K562 (cell line): ENCODE results near the gene ADPRH. TPM values are rescaled to one million over a fixed set of nuclear protein-coding genes. Genes with fewer than 3 reads are reported as not detected.

Experiments used
- MAZ ChIP-seq, 2 experiments: fragments of 450-650 bp in 1 of 2; sonication (generic) in 1 of 2; formaldehyde crosslinking; IDR thresholded peaks in 1 of 2; conservative IDR thresholded peaks in 1 of 2; 2 replicates each; pipeline versions ENCODE4 v1.4.0 to v1.5.0; 2020; ENCODE audit warnings: mild to moderate bottlenecking in 1 of 2, missing genetic modification reagents in 1 of 2
- NFXL1 ChIP-seq: fragments of 450-650 bp; formaldehyde crosslinking; IDR thresholded peaks from 2 replicates; pipeline ENCODE4 v1.4.0; 2021; ENCODE audit warnings: mild to moderate bottlenecking
- OTX1 ChIP-seq: fragments of 450-650 bp; formaldehyde crosslinking; IDR thresholded peaks from 2 replicates; pipeline ENCODE4 v1.4.0; 2022; ENCODE audit warnings: mild to moderate bottlenecking
- RAD21 ChIP-seq, 2 experiments: fragments of 250-450 bp in 1 of 2; fragments of 450-650 bp in 1 of 2; sonication (Bioruptor Pico) in 1 of 2; formaldehyde crosslinking in 1 of 2; IDR thresholded peaks in 1 of 2; conservative IDR thresholded peaks in 1 of 2; 2 replicates each; pipeline versions ENCODE4 v1.4.0 to v1.8.0; 2020 to 2022; ENCODE audit warnings: mild to moderate bottlenecking in 2 of 2, moderate library complexity in 1 of 2
- SMC3 ChIP-seq: conservative IDR thresholded peaks from 2 replicates; pipeline ENCODE4 v1.6.1; 2011; ENCODE audit warnings: low read depth, low read length, improper control_type of control experiment; ENCODE audit not compliant: insufficient read depth
- SNIP1 ChIP-seq: fragments of 450-650 bp; IDR thresholded peaks from 2 replicates; pipeline ENCODE4 v1.7.1; 2017; ENCODE audit warnings: low read depth, mild to moderate bottlenecking
- polyA plus RNA-seq, 8 experiments: library from polyadenylated mRNA; depleted of rRNA in 4 of 8; stranded (reverse) in 5 of 8; unstranded in 3 of 8; fragments of >200 nt; fragmentation: Nextera tagmentation in 2 of 8; fragmentation: Illumina TruSeq in 1 of 8; extraction: Ambion mirVana in 2 of 8; extraction: Trizol in 1 of 8; gene quantifications; 2 replicates each; pipeline versions ENCODE4 v1.2.1 to v1.2.3, GENCODE V29; 2011 to 2014; ENCODE audit warnings: inconsistent platforms in 1 of 8, missing spikeins in 1 of 8
- total RNA-seq, 7 experiments: library from RNA; depleted of rRNA in 6 of 7; stranded (reverse); fragments of >200 nt in 6 of 7; fragmentation: Illumina TruSeq in 2 of 7; extraction: Trizol in 2 of 7; gene quantifications; 2 replicates each; pipeline versions ENCODE4 v1.2.1 to v1.2.3, GENCODE V29; 2011 to 2021; ENCODE audit warnings: low replicate concordance in 1 of 7
- TF ChIP-seq, protein P1 (sequence below): fragments of 450-650 bp; IDR thresholded peaks from 2 replicates; pipeline ENCODE4 v1.6.1; 2016; ENCODE audit warnings: mild to moderate bottlenecking
- TF ChIP-seq, protein P2 (sequence below), 2 experiments: fragments of 450-650 bp; formaldehyde crosslinking in 1 of 2; IDR thresholded peaks; 2 replicates each; pipeline versions ENCODE4 v1.4.0 to v1.6.1; 2014 to 2020; ENCODE audit warnings: mild to moderate bottlenecking in 2 of 2, borderline replicate concordance in 1 of 2, low read depth in 1 of 2
- TF ChIP-seq, protein P3 (sequence below): fragments of 250-450 bp; sonication (Bioruptor Pico); IDR thresholded peaks from 2 replicates; pipeline ENCODE4 v1.4.0; 2020

The ADPRH gene
- total and polyA plus RNA-seq, 9 of the 15 experiments (the other 6 are each of a cell fraction or from before 2014, with no cell fraction given): 0.01 to 1.4 (median 0.65) TPM

DNA sequence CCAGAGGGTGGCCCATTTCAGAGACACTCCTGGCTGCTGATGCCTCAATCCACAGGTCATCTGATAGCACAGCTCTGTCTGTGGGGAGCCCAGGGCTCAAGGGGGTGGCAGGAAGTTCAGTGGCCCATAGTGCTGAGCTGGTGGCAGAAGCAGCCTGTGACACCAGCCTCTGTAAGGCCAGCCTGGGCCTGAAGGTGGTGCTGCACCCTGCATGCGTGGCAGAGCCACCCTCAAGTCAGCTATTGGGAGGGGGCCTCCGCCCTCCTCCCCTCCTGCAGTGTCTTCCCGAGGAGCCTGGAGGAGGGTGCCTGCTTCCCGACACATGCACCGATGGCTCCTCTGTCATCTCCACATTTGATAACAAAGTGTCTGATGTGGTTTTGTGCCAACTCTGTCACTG lies 21.4 kb downstream of the ADPRH start (continued):
- TF ChIP-seq RAD21 (CRISPR knock-in tag; conservative IDR thresholded peaks at IDR 0.05 in 1 of 2, IDR thresholded peaks at IDR 0.05 in 1 of 2) (peak; percentile 52 to 68), NFXL1 (CRISPR knock-in tag) (no peak), SMC3 (0 out of 2 replicates have a peak, but pooled peaks have one; percentile 6), MAZ (CRISPR knock-in tag; conservative IDR thresholded peaks at IDR 0.05 in 1 of 2, IDR thresholded peaks at IDR 0.05 in 1 of 2) (peak in 1 of 2 experiments; percentile 26; a peak in 1 of 4 replicates), OTX1 (CRISPR knock-in tag) (no peak), SNIP1 (no peak)
- TF ChIP-seq, protein P1, sequence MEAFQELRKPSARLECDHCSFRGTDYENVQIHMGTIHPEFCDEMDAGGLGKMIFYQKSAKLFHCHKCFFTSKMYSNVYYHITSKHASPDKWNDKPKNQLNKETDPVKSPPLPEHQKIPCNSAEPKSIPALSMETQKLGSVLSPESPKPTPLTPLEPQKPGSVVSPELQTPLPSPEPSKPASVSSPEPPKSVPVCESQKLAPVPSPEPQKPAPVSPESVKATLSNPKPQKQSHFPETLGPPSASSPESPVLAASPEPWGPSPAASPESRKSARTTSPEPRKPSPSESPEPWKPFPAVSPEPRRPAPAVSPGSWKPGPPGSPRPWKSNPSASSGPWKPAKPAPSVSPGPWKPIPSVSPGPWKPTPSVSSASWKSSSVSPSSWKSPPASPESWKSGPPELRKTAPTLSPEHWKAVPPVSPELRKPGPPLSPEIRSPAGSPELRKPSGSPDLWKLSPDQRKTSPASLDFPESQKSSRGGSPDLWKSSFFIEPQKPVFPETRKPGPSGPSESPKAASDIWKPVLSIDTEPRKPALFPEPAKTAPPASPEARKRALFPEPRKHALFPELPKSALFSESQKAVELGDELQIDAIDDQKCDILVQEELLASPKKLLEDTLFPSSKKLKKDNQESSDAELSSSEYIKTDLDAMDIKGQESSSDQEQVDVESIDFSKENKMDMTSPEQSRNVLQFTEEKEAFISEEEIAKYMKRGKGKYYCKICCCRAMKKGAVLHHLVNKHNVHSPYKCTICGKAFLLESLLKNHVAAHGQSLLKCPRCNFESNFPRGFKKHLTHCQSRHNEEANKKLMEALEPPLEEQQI: no peak
- TF ChIP-seq, protein P2, sequence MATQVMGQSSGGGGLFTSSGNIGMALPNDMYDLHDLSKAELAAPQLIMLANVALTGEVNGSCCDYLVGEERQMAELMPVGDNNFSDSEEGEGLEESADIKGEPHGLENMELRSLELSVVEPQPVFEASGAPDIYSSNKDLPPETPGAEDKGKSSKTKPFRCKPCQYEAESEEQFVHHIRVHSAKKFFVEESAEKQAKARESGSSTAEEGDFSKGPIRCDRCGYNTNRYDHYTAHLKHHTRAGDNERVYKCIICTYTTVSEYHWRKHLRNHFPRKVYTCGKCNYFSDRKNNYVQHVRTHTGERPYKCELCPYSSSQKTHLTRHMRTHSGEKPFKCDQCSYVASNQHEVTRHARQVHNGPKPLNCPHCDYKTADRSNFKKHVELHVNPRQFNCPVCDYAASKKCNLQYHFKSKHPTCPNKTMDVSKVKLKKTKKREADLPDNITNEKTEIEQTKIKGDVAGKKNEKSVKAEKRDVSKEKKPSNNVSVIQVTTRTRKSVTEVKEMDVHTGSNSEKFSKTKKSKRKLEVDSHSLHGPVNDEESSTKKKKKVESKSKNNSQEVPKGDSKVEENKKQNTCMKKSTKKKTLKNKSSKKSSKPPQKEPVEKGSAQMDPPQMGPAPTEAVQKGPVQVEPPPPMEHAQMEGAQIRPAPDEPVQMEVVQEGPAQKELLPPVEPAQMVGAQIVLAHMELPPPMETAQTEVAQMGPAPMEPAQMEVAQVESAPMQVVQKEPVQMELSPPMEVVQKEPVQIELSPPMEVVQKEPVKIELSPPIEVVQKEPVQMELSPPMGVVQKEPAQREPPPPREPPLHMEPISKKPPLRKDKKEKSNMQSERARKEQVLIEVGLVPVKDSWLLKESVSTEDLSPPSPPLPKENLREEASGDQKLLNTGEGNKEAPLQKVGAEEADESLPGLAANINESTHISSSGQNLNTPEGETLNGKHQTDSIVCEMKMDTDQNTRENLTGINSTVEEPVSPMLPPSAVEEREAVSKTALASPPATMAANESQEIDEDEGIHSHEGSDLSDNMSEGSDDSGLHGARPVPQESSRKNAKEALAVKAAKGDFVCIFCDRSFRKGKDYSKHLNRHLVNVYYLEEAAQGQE (IDR thresholded peaks at IDR 0.05; ENCODE audit: borderline replicate concordance): peak; percentile 45; the same call in 1 of the 2 replicates
- TF ChIP-seq, protein P2 (CRISPR knock-in tag; IDR thresholded peaks at IDR 0.05; ENCODE audit: low read depth): no peak
- TF ChIP-seq, protein P3, sequence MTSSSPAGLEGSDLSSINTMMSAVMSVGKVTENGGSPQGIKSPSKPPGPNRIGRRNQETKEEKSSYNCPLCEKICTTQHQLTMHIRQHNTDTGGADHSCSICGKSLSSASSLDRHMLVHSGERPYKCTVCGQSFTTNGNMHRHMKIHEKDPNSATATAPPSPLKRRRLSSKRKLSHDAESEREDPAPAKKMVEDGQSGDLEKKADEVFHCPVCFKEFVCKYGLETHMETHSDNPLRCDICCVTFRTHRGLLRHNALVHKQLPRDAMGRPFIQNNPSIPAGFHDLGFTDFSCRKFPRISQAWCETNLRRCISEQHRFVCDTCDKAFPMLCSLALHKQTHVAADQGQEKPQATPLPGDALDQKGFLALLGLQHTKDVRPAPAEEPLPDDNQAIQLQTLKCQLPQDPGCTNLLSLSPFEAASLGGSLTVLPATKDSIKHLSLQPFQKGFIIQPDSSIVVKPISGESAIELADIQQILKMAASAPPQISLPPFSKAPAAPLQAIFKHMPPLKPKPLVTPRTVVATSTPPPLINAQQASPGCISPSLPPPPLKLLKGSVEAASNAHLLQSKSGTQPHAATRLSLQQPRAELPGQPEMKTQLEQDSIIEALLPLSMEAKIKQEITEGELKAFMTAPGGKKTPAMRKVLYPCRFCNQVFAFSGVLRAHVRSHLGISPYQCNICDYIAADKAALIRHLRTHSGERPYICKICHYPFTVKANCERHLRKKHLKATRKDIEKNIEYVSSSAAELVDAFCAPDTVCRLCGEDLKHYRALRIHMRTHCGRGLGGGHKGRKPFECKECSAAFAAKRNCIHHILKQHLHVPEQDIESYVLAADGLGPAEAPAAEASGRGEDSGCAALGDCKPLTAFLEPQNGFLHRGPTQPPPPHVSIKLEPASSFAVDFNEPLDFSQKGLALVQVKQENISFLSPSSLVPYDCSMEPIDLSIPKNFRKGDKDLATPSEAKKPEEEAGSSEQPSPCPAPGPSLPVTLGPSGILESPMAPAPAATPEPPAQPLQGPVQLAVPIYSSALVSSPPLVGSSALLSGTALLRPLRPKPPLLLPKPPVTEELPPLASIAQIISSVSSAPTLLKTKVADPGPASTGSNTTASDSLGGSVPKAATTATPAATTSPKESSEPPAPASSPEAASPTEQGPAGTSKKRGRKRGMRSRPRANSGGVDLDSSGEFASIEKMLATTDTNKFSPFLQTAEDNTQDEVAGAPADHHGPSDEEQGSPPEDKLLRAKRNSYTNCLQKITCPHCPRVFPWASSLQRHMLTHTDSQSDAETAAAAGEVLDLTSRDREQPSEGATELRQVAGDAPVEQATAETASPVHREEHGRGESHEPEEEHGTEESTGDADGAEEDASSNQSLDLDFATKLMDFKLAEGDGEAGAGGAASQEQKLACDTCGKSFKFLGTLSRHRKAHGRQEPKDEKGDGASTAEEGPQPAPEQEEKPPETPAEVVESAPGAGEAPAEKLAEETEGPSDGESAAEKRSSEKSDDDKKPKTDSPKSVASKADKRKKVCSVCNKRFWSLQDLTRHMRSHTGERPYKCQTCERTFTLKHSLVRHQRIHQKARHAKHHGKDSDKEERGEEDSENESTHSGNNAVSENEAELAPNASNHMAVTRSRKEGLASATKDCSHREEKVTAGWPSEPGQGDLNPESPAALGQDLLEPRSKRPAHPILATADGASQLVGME (CRISPR knock-in tag): no peak
